SK-MEL-5 (cell line): ENCODE results near the gene NCS1. TPM values are rescaled to one million over a fixed set of nuclear protein-coding genes. Genes with fewer than 3 reads are reported as not detected.

ENCODE experiments used
- DNase-seq: peaks from one replicate; pipeline ENCODE4 v3.0.0-alpha.2; 2016; ENCODE audit warnings: low read depth, low spot score
- in situ Hi-C: cut with HindIII; loops from 2 replicates; pipeline ENCODE4 v1.10.0; 2016; ENCODE audit warnings: low sequenced_read_pairs, high pct_unique_total_duplicates, low pct_unique_long_range_greater_than_20kb
- total RNA-seq: library from RNA; depleted of rRNA; stranded (reverse); fragments of >200 nt; shearing (Covaris generic); gene quantifications from 2 replicates; pipeline ENCODE4 v1.2.3, GENCODE V29; 2014

Gene NCS1
- total RNA-seq, 1 experiment from 2014 or later: 90.7 TPM

DNA sequence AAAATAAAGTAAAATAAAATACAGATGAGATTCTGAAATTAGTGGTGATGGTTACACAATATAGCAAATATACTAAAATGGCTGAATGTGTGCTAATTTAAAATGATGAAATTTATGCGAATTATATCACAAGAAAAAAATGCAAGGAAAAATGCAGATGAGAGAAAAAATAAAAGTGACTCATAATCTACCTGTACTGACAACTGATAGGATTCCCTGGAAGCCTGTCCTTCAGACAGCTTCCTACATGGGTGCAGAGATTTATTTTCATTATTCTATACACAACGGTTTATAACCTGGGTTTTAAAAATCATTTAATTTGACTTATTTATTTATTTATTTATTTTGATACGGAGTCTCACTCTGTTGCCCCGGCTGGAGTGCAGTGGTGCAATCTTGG, 5.8 kb upstream of the NCS1 start:
- DNase-seq: no peak
- in situ Hi-C loops: no loop called here

DNA sequence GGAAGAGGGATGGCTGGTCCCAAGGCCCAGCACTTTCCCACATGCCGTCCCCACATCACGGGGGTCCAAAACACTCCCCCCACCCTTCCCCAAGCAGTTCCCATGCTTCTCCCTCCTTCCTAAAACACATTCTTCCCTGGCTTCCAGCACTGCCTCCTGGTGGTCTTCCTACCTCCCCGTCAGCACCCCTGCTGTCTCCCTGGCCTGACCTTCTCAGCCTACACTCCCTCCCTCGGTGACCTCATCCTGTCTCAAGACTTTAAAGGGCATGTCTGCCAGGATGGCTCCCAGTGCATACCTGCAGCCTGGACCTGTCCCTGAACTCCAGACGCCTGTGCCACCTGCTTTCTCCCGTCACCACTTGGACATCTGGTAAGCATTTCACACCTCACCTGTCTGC, 4.3 kb upstream of the NCS1 start:
- in situ Hi-C loops: no loop called here
- peak; percentile 26 for DNase-seq

DNA sequence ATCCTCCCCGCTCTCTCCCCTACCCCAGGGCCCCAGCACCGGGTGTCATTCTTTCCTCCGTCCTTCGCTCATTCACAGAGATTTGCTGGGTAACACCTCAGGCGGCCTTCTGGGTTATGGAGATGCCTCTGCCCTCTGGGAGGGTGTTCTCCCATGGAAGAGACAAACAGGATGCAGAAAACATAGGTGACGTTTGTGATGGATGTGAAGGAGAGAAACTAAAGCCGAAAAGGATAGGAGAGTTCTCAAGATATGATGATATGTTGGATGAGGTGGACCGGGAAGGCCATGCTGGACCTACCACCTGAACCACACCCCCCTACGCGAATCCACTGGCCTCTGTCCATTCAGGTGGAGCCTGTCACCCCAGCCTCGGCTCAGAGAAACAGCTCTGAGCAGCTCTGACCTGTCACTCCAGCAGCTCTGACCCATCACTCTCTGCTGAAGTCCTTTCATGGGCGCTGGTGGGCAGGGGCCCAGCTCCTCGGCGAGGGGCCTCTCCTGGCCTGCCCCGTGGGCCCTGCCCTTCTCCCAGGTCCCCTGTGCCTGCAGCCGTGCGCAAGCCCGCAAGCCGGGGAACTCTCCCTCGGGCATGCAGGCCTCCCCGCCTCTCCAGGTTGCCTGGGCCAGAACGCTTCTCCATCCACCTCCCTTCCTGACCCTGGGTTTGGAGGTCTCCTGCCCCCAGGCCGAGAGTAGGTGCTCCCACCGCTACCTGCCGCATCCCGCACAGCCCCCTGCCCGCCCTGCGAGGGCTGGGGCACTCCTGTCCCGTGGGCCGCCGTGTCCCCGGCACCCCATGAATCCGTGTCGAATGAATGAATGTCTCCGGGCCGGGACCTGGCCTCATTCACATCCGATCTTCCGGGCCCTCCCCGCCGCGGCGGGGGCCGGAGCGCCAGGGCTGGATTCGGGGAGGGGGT, 717 bp upstream of the NCS1 start:
- in situ Hi-C loops: no loop called here
- no peak for DNase-seq

DNA sequence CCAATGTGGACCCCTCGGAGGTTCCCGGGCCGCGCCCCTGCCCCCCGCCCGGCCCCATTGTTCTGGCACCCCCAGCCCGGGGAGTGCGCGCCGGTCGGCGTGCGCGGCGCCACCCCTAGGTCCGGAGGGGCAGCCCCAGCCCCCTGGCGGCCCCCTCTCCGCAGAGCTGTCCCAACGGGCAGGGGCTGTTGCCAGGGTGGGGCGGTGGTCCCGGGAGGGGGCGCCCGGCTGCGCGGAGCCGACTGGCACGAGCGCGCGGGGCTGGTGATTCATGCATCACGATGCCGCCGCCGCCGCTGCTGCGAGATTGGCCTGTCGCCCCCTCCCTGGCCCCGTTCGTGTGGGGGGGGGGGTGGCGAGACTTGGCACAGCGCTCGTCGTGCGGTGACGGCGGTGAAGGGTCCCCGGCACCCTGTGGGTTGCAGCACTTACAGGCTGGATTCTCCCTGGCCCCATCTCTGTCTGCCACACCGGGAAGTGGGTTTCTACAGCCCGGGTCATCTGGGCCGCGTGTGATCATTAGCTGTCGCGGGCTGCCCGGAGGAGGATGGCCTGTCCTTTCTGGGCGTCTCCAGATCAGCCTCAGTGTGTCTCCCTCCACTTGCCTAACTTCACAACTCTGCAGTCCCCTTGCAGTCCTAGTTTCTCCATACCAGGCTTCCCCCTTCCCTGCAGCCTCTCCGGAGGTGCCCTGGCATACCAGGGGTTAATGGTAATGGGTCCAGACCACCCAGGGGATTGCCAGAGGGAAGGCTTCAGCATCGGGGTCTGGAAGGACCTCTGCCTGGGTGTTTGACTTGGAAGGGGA, 858 bp downstream of the NCS1 start:
- peak; percentile 26 for DNase-seq
- in situ Hi-C loops: no loop called here

DNA sequence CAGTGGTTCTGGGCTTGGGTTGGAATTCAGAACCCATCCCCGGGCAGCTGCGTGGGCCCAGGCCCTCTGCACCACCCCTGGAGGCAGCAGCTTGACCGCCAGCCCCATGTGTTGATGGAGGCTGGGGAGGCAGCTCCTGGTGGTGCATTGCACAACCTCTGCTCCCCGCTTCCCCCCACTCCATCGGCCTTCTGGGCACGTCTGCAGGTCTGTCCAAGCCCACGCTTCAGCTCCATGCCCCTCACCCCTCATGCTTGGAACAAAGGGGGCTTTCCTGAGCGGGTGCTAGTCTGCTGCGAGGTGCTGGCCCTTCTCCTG, 1.4 kb downstream of the NCS1 start:
- no peak for DNase-seq
- in situ Hi-C loops: no loop called here

DNA sequence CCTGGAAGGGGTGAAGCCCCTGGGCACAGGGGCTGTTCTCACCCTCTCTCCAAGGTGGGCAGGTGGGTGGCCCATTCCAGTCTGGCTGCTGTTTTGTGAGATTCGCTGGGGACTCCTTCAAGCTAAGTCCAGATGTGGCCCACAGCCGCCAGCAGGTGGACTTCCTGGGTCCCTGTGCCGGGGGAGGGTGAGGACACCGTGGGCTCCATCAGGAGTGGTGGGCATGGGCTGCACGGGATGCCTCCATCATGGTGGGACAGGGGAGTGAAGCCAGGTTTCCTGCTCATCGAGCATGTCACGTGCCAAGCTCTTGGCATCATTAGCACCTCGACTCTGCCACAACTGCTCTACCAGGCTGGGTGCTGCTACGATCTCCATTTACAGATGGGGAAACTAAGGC, 1.8 kb downstream of the NCS1 start:
- DNase-seq: no peak
- in situ Hi-C loops: no loop called here

DNA sequence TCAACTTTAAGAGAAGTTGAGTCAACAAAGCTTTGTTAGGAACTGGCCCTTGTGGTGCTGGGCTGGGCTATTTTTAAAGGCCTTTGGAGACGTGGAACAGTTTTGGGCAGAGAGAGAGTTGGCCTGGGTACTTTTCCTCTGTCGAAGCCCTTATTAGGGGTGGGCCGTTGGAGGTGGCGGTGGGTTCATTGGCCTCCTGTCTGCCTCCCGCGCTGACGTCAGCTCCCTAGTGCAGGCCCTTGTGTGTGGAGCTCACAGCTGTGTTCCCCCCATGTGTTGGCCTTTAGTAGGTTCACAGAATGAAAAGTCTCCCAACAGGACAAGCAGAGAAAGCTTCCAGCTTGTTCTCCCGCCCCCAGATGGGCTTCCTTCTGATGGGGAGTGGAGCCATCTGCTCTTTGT, 2.7 kb downstream of the NCS1 start:
- no peak for DNase-seq
- in situ Hi-C loops: no loop called here

DNA sequence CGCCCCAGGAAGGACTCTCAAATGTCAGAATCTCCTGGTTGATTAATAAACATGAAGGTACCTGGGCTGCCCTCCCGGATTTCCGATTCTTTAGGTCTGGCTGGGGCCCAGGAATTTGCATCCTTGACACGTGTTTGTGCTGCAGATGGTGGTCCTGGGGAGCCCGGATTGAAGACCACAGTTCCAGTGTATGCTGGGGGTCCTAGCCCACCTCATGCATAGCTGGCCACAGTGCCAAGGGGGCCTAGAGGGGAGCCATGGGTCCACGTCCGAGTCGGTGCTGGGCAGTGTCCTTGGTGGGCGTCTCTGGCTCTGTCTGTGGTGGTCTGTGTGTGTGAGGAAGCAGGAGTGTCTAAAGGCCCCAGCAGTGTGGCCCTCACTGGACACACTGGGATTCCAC, 3.2 kb downstream of the NCS1 start:
- in situ Hi-C loops: no loop called here
- DNase-seq: no peak

DNA sequence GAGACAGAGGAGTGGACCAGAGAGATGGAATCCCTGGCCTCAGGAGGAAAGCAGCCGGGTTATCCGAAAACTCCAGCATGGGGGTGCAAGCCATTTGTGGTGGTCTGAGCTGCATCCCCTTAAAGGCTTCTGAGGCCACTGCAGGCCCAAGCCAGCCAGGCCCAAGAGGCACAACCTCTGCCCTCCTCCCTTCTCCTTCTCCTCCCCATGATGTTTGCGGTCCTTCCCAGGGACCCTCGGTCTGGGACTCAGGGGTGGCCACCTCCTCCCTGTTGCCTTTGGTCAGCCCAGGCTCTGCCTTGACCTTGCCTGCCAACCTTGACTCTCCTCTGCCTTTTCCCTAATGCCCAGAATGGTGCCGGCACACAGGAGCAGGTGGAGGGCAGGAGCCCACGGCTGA, 4.6 kb downstream of the NCS1 start:
- DNase-seq: no peak

DNA sequence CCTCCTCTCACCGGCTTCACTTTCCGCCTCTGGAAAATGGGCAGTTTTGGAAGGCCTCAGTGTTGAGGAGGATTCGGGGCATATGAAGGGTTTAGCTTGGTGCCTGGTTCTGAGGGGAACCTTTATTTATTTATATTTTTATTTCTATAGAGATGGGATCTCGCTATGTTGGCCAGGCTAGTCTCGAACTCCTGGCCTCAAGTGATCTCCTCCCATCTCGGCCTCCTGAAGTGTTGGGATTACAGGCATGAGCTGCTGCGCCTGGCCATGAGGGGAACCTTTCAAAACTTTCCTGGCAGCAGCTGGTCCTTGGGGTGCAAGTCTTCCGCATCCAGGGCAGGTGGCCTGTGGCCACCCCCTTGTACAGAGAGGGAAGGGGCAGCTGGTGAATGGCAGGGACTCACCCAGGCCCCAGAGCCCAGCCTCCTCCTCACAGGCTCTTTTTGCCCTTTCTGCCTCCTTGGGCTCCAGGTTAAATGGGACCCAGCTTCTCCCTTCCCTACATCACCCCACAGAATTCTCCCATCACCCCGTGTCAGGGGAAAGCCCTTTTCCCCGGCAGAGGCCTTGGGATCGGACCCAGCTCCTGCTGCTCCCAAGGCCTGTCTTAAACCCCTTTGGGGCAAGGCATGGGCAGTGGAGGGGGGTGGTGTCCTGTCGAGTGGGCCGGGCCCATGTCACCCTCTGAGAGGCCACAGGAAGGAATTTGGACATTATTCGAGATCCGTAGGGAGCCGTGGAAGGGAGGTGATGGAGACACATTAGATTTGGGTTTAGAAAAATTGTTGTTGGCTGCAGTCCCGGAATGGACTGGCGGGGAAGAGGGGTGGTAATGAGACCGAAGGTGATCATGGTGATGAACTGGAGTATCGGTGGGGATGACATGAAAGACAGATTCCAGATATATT, 5.9 kb downstream of the NCS1 start:
- in situ Hi-C loops: no loop called here
- DNase-seq: no peak

More for the DNA sequence above, 4.6 kb downstream of the NCS1 start:
- in situ Hi-C loops: no loop called here

DNA sequence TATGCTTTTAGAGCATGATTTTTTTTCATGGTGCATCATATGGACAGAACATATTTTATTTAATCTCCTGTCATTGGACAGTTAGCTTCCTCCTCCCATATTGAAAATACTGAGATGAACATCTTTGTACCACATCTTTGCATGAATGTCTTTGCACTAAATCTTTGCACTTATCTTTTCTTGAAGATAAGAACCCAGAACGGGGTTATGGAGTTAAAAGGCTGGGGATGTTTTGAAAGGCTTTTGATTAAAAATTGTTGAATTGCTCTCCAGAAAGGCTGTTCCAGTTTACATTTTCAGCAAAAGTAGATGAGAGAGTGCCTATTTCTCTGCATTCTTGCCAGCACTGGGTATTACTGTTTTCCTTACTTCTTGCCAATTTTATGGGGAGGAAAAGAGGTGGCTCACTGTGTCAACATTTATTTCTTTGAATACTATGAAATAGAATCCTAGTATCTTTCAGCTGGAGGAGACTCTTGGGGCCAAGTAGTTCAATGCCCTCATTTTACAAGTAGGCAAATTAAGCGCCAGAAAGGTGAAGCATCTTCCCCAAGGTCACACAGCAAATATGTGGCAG, 7.2 kb downstream of the NCS1 start:
- DNase-seq: no peak
- in situ Hi-C loops: no loop called here

DNA sequence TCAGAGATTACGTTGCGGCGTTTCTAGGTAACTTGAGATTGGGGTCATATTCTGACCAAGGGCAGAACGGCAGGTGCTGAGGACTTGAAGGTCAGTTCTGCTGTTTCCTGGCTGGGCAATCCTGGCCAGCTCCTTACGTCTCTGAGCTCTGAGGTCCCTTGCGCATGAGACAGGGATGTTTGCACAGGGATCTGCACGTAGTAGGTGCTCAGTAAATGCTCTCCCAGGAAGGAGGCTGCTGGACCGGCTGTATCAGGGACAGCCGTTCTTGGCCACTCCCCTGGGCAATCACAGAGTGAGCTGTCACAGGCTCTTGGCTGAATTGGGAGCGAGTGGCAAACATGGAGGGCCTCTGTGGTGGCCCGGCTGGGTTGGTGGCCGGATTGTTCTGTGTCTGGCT, 8.3 kb downstream of the NCS1 start:
- no peak for DNase-seq
- in situ Hi-C loops: no loop called here

DNA sequence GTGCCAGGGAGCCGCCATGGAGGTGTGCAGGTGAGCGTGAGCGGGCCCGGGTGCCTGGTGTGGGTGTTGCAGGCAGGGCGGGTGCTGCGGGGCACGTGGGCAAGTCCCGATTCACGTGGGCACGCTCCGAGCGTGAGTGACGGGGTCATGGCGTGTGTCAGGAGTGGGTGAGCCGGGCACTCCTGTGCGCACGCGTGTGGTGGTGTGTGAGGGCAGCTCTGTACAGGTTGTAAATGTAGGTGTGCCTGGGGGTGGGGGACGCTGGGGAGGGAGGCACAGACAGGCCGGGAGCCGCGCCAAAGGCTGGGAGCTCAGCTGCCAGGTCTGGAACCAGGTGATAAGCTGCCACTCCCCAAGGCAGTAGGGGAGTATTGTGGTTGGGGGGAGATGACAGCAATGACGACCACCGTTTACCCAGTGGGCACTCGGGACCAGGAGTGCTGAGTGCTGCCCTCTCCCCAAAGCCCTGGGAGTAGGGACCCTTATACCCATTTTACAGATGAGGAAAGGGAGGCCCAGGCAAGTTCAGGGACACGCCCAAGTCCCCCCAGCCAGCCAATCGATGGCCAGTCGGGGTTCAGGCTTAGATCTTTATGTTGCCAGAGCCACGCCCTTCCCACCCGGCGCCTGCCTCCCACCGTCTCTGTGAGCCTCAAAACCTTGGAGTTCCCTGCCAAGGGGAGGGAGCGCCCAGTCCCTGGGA, 9.6 kb downstream of the NCS1 start:
- in situ Hi-C loops: no loop called here
- no peak for DNase-seq

DNA sequence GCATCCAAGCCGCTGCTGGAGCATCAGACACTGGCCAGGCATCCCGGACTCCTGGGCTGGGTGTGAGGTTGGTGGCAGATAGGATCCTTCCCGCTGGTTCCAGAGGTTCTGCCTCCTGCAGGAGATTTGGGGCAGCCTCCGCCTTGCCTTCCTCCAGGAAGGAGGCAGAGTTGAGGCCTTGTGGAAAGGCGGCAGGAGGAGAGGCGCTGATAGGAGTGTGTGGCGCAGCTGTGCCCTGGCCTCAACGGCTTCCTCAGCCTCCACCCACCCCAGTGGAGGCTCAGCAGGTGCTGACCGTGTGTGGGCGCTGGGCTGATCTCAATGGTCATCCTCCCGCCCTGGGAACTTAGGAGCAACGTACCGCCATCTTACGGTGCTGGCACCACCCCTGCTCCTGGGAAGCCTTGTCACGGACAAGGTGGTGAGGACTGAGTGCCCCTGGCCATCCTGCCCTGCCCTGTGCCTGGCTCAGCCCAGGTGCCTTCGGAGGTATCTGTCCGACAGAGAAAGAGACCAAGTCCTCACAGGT, 10.2 kb downstream of the NCS1 start:
- no peak for DNase-seq
- in situ Hi-C loops: no loop called here

DNA sequence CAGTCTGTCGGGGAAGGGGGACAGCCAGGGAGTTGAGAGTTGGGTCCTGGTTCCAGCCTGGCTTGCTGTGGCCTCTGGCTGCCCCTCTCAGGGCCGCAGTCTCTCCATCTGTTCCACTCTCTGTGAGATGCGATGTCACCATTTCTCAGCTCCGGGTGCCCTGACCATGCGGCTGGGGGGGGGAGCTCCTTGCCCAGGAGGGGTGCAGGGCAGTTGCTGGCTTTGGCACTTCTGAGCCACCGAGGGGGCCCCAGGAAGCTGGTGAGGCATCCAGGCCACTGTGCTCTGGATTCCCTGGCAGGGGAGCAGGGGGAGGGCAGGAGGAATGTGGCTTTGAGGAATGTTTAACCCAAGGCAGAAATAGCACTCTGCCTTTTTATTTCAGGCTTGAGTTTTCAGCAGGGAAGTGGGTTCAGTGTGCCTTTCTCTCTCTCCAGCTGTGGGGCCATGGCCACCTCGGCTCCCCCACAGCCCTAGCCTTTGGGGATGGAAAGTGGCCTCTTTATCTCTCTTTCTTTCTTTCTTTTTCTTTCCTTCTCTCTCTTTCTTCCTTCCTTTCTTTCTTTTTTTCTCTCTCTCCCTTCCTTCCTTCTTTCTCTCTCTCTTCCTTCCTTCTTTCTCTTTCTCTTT, 11.0 kb downstream of the NCS1 start:
- in situ Hi-C loops: no loop called here
- DNase-seq: peak; percentile 33

DNA sequence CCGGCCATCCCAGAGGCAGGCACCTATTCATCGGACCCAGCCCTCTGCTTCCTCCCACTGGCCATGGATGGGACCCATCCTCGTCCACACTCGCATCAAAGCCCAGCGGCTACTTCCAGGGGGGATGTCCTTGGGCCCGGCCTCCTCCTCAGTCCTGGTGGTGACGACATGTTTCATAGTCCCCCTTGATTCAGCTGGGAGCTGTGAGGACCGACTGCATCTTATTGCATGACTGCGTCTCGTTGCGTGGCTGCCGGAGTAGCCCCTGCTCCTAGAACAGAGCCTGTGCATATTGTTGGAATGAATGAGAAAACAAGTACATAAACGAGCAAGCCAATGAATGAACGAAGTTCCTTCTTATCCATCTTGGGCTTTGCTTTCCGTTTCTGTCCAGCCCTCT, 12.8 kb downstream of the NCS1 start:
- DNase-seq: no peak
- in situ Hi-C loops: no loop called here
